Fibroblast of the aortic adventitia (primary cell): ENCODE measurements around the gene TTC1. TPM values are rescaled to one million over a fixed set of nuclear protein-coding genes. Genes with fewer than 3 reads are reported as not detected.
"Not testable (repeated sequence)": the region's sequence is repeated elsewhere in the genome, so short reads cannot be mapped to it uniquely, and the experiment has no call there.

Experiments
- DNase-seq: peaks from one replicate; pipeline ENCODE4 v3.0.0-alpha.2; 2010; ENCODE audit warnings: low read depth
- H3K4me3 ChIP-seq: 2 replicates; pipeline ENCODE4 v1.5.1; 2011; ENCODE audit warnings: low read depth, mild to moderate bottlenecking, control low read depth, low read length, moderate library complexity
- CTCF ChIP-seq: IDR thresholded peaks from 2 replicates; pipeline ENCODE4 v1.5.1; 2011; ENCODE audit warnings: mild to moderate bottlenecking, low read length, control low read depth, inconsistent platforms; ENCODE audit not compliant: insufficient read depth
- total RNA-seq: library from RNA; depleted of rRNA; stranded (reverse); fragments of >200 nt; gene quantifications from 2 replicates; pipeline ENCODE4 v1.2.3, GENCODE V29; 2012; ENCODE audit warnings: low replicate concordance

TTC1 gene
- total RNA-seq, result 43.4 and 56.4 TPM in 2 replicates

- TF ChIP-seq CTCF, result no peak
- peak within 1 kb of the TSS; percentile 99 for H3K4me3 ChIP-seq
- peak; percentile 100 for DNase-seq
Measured at GRCh38 chr5:160008877-160009590, at the start of gene TTC1. TSS of gene TTC1 (plus strand) at chr5:160009139. CDS start at chr5:160010529, 1,390 bp downstream.

- DNase-seq, result no peak
- no peak overlapping the region for H3K4me3 ChIP-seq
- TF ChIP-seq CTCF, result no peak
Measured at GRCh38 chr5:159961176-159962160, 47.5 kb upstream of the TTC1 start.

- no peak for DNase-seq
- TF ChIP-seq CTCF, result no peak
- no peak overlapping the region for H3K4me3 ChIP-seq
Measured at GRCh38 chr5:159962214-159962613, 46.7 kb upstream of the TTC1 start.

GRCh38 chr5:159963935-159964334 is 45.0 kb upstream of the TTC1 start:
- DNase-seq, result no peak
- no peak for TF ChIP-seq CTCF
- no peak overlapping the region for H3K4me3 ChIP-seq

- peak; percentile 80 for TF ChIP-seq CTCF
- H3K4me3 ChIP-seq, result no peak overlapping the region
- peak; percentile 61 for DNase-seq
Measured at GRCh38 chr5:159965031-159965837, 43.7 kb upstream of the TTC1 start.

GRCh38 chr5:159965838-159966128 is 43.2 kb upstream of the TTC1 start:
- not testable (repeated sequence) for DNase-seq, H3K4me3 ChIP-seq

- H3K4me3 ChIP-seq, result no peak overlapping the region
- no peak for DNase-seq
- TF ChIP-seq CTCF, result no peak
Measured at GRCh38 chr5:159969966-159970365, 39.0 kb upstream of the TTC1 start.
